Lower leg skin (tissue), 4 donors: ENCODE data around the gene LPCAT3. TPM values are rescaled to one million over a fixed set of nuclear protein-coding genes. Genes with fewer than 3 reads are reported as not detected.
A peak's percentile ranks its signal among the peaks of the same experiment; 100 is the strongest.

Experiments
- DNase-seq, 2 donors: peaks; one replicate each; pipeline ENCODE4 v3.0.0-alpha.2; 2019; ENCODE audit warnings: low spot score in 2 of 2
- H3K4me3 ChIP-seq: fragments of 200-600 bp; sonication (generic); 2 replicates; pipeline ENCODE4 v1.5.1; 2017; ENCODE audit warnings: mild to moderate bottlenecking, low read depth; ENCODE audit not compliant: poor library complexity, severe bottlenecking
- POLR2A ChIP-seq, 2 donors: fragments of 450-650 bp; IDR thresholded peaks; one replicate each; pipeline ENCODE4 v1.6.1; 2016 to 2017; ENCODE audit warnings: antibody characterized with exemption in 2 of 2, mild to moderate bottlenecking in 1 of 2, moderate library complexity in 1 of 2
- WGBS, 2 donors: methylation state at CpG; one replicate each; pipeline ENCODE4 v1.1.5; 2018; 5-methylcytosine and 5-hydroxymethylcytosine counted together
- intact Hi-C: fragments of 100-400 bp; cut with DNase I; formaldehyde crosslinking; loops from one replicate; pipeline ENCODE4 v1.15.0; 2023; ENCODE audit warnings: low total_unique reads
- total RNA-seq, 4 donors: library from RNA; depleted of rRNA; stranded (reverse); fragments of >200 nt; gene quantifications; one replicate each; pipeline ENCODE4 v1.1.0, GENCODE V29; 2016
- TF ChIP-seq, protein P1 (sequence below), 3 donors: fragments of 450-650 bp; IDR thresholded peaks; one replicate each; pipeline ENCODE4 v1.5.1; 2016; ENCODE audit warnings: antibody characterized with exemption in 3 of 3, mild to moderate bottlenecking in 3 of 3, moderate library complexity in 2 of 3

LPCAT3 gene, protein sequence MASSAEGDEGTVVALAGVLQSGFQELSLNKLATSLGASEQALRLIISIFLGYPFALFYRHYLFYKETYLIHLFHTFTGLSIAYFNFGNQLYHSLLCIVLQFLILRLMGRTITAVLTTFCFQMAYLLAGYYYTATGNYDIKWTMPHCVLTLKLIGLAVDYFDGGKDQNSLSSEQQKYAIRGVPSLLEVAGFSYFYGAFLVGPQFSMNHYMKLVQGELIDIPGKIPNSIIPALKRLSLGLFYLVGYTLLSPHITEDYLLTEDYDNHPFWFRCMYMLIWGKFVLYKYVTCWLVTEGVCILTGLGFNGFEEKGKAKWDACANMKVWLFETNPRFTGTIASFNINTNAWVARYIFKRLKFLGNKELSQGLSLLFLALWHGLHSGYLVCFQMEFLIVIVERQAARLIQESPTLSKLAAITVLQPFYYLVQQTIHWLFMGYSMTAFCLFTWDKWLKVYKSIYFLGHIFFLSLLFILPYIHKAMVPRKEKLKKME
- total RNA-seq = 10 to 100 TPM; 29.6 to 51.2 (median 48.4) TPM

DNA sequence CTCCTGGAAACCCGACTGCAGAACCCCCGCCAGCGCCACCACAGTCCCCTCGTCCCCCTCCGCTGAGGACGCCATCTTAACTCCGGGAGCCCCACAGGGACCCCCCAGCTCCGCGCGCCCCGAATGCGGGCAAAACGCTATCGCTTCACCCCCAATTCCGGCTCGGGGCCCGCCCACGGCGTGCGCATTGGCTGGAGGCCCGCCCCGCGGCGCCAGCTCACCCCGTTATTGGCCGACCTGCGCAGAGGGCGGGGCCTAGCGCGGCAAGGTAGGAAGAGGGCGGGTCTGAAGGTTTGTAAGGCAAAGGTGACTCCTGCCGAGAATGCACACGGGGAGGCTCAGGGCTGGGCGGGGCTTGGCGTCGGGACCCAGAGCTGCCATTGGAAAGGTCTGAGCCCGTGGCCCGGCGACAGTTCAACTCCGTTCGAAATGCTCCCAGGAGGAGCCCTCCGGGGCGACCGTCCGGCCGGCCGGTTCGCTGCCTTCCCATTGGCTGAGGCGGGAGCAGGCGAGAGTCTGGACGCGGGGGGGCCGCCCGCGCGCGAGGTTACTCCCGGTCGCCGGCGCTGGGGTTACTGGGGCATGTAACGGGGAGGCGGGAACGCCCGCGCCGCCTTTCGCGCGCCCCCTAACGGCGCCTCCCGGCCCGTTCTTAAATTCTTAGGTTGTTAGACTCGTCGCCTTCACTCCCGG, at the start of gene LPCAT3:
Gene LPCAT3, minus strand, starts transcription at position 127 of the 693 bp plus-strand sequence. Its CDS starts 52 bp downstream, at position 75.
- TF ChIP-seq POLR2A (IDR thresholded peaks at IDR 0.05) = no peak
- TF ChIP-seq, protein P1, sequence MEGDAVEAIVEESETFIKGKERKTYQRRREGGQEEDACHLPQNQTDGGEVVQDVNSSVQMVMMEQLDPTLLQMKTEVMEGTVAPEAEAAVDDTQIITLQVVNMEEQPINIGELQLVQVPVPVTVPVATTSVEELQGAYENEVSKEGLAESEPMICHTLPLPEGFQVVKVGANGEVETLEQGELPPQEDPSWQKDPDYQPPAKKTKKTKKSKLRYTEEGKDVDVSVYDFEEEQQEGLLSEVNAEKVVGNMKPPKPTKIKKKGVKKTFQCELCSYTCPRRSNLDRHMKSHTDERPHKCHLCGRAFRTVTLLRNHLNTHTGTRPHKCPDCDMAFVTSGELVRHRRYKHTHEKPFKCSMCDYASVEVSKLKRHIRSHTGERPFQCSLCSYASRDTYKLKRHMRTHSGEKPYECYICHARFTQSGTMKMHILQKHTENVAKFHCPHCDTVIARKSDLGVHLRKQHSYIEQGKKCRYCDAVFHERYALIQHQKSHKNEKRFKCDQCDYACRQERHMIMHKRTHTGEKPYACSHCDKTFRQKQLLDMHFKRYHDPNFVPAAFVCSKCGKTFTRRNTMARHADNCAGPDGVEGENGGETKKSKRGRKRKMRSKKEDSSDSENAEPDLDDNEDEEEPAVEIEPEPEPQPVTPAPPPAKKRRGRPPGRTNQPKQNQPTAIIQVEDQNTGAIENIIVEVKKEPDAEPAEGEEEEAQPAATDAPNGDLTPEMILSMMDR (IDR thresholded peaks at IDR 0.05) = peak in 1 of 3 donors; percentile 76
- intact Hi-C loops = no loop called here
- 0% methylated on average over 13 to 50 of the region's 77 CpGs for WGBS, 2 donors
- H3K4me3 ChIP-seq = peak within 1 kb of the TSS; percentile 63
- DNase-seq = peak; percentile 96 to 100

DNA sequence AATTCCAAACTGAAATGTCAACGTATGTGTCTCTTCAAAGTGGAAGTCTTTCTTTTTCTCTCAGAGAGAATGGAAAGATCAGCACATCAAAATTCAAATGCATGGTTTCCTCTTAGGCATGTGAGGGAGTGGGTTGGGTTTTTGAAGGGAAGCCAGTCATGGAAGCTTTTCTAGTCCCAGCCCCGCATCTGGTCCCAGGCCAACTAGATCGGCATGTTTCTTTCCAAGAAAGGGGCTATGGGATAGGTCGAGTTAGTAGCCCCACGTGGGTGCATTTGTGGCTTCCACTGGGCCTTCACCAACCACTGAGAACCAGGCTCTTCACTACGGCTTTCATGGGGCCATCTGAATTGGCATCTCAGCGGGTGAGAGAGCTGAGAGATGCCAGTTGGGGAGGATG, 48.8 kb upstream of the LPCAT3 start:
- TF ChIP-seq POLR2A (IDR thresholded peaks at IDR 0.05) = no peak
- TF ChIP-seq, protein P1 (IDR thresholded peaks at IDR 0.05) = no peak
- 52 to 53% methylated on average over 7 of the region's 7 CpGs for WGBS, 2 donors
- DNase-seq = peak in 1 of 2 donors; percentile 73
- intact Hi-C loops = no loop called here
- H3K4me3 ChIP-seq = no peak overlapping the region

DNA sequence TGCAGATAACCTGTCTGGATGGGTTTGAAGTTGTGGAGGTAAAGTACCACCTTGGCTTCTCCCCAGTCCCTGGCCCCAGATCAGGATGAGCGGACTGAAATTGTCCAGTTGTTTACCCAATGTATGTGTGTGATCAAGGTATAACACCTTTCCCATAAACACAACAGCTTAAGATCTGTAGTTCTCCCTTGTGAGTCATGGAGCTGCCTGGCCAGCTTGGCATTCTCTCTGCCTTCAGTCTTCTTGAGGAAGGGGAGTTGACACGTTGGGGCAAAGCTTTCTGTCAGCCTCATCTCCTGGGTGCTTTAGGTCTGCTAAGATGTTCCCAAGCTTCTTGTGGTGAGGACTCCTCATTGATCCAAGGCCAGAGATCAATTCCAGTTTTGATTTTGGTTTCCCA, 48.3 kb upstream of the LPCAT3 start:
- DNase-seq = peak in 1 of 2 donors; percentile 53
- intact Hi-C loops = no loop called here

DNA sequence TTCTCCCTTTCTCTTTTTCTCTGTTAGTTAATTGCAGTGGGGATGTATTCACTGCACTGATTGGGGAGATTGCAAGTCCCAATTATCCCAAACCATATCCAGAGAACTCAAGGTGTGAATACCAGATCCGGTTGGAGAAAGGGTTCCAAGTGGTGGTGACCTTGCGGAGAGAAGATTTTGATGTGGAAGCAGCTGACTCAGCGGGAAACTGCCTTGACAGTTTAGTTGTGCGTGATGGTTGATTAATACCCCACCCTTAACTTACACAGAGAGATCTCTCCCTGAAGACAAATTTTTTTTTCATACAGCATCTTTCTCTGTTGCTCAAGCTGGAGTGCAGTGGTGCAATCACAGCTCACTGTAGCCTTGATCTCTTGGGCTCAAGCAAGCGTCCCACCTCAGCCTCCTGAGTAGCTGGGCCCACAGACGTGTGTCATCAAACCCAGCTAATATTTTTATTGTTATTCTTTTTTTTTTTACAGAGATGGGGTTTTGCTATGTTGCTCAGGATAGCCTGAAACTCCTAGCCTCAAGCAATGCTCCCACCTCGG, 46.9 kb upstream of the LPCAT3 start:
- H3K4me3 ChIP-seq = no peak overlapping the region
- DNase-seq = peak in 1 of 2 donors; percentile 56
- TF ChIP-seq, protein P1 (IDR thresholded peaks at IDR 0.05) = no peak
- TF ChIP-seq POLR2A (IDR thresholded peaks at IDR 0.05) = no peak
- intact Hi-C loops = no loop called here
- 88 to 93% methylated on average over 7 of the region's 7 CpGs for WGBS, 2 donors

More for the DNA sequence above, 48.3 kb upstream of the LPCAT3 start:
- no peak for TF ChIP-seq POLR2A (IDR thresholded peaks at IDR 0.05)
- TF ChIP-seq, protein P1 (IDR thresholded peaks at IDR 0.05) = no peak
- H3K4me3 ChIP-seq = no peak overlapping the region
- WGBS, 2 donors = 49 to 64% methylated on average over 2 of the region's 2 CpGs

DNA sequence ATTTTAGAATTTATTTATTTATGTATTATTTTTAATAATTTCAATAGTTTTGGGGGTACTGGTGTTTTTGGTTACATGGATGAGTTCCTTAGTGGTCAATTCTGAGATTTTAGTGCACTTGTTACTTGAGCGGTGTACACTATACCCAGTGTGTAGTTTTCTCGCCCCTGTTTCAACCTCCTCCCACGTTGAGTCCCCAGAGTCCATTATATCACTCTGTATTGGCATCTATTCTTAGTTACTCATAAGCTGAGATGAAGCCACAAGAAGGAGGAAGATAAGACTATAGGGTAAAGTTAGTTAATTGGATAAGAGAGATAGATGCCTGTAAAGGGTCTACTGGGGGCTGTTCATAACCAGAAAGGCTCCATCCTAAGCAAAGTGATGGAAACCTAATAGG, 46.2 kb upstream of the LPCAT3 start:
- intact Hi-C loops = no loop called here
- no peak for DNase-seq
- no peak for TF ChIP-seq POLR2A (IDR thresholded peaks at IDR 0.05)
- TF ChIP-seq, protein P1 (IDR thresholded peaks at IDR 0.05) = no peak
- H3K4me3 ChIP-seq = no peak overlapping the region
- WGBS, 2 donors = 58 to 63% methylated on average over 3 of the region's 3 CpGs
